Measurements from ENCODE around the gene AMMECR1L.
"Not testable (repeated sequence)": the region's sequence is repeated elsewhere in the genome, so short reads cannot be mapped to it uniquely, and the experiment has no call there.

DNA sequence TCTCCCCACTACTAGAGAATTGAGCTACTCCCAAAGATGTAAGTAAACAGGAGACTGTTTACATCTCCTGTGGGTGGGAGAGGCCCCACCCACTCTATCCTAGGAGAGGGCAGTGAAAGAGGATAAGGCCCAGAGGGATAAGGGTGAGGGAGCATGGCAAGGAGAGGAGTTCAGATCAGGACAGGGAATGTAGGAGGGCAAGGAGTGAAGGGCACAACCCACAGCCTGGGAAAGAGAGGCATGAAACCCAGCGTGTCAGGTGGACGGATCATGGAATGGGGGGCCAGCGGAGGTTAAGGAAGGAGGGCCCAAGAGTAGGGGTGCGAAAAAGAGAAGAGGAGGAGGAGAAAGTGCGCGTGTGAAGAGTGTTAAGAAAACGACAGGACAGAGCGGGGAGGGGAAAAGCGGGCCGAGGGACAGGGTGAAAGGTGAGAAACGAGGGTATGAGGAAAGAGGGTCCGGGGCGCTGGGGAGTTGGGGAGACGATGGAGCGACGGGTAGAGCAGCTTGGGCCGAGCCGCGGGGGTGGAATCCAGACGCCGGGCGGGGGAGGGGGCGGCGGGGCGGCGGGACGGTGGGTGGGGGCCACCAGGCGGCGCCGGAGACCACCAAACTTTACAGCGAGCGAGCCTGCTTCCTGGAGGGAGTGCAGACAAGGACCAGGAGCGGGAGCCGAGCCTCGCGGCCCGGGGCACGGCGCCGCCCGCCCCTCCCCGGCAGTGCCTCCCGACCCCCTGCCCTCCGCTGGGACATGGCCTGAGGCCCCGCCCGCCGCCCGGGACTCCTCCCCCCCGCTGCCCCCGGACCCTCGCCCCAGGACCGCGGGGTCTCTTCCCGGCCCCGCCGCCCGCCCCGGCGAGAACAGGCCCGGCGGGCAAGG, 655 bp downstream of the AMMECR1L start:
- peak in 1 of 4 experiments; percentile 35 for TF ChIP-seq CTCF (IDR thresholded peaks at IDR 0.05)
- not testable (repeated sequence) for TF ChIP-seq POLR2A (IDR thresholded peaks at IDR 0.05)
